ENCODE results near the gene ADAMTS16.

ADAMTS16 gene

DNA sequence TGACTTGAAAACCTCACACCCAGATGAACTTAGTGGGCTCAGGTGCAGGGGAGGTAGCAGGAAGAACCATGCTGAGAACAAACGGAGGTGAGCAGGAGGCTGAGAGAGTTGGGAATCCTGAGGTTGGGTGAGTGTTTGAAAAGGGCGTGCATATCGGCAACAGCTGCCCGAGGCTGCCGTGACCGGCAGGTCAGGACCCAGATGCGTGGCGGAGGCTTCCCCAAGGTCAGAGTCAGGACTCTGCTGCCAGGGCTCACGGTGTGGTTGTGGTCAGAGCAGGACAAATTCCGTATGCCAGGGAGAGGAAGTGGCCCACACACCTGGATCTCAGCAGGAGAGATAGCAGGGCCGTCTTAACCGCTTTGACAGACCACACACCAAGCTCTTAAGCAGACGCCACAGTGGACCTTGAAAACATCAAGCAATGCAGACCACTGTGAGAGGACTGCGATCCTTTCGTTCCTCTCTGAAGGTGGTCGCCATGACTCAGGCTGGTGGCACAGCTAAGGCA lies 43.1 kb downstream of the ADAMTS16 start:
- no peak for DNase-seq

DNA sequence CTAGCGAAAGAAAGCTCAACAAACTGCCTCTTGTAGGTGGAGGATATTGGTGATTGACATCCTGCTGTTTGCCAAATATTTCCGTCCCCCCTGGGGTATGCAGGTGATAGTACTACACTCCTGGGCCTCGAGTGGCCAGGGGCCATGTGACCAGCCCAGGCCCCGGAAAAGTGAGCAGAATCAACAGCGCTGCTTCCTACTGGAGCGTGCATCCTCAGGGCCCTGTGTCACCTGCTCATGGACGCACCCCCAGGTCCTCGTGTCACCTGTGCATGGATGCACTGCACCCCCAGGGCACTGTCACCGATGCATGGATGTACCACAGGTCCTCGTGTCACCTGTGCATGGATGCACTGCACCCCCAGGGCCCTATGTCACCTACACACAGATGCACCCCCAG lies 43.8 kb downstream of the ADAMTS16 start:
- no peak for DNase-seq

DNA sequence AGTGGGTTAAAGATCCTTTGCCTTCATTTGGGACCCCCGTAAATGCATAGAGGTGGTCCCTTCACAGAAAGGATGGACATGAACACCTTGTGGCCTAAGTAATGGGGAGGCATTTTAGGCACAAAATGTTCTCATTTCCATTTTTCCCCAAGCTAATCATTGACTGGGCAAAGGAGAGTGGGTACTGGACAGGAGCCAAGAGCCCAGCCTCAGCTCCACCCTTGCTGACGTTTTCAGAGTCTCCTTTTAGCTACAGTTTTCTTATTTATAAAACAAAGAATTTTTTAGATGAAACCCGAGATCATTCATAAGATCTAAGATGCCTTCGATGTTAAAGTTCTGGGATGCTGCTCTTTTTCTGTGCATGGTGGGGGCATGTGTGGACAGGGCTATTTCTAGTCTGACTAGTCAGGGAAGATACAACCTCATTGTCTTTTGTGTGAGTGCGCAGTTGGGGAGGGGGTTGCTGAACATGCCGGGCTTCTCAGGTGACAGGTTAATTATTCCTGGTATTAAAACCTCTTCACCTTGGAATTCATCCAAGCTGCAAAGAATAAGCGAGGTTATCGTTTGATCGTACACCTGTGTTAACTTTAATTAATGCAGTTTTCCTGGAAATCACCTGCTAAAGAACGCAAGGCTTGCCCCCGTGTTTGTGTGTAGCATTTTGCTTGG lies 48.4 kb downstream of the ADAMTS16 start:
- DNase-seq = peak; percentile 98

DNA sequence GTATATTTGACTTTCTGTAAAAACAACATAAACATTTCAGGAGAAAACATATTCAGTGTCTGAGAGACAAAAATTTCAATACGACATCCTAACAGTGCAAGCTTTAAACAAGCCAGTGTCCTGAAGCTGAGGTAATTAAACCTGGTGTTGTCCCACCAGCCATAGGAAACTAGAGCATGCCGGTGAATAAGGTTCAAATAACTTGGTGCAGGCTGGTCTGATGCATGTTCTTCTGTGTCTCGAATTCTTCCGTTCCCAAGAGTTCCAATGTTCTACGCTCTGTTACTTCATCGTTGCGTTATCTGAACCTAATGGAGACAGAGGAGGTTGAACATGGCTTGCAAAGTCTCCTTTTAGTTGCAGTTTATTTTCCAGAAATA lies 48.9 kb downstream of the ADAMTS16 start:
- no peak for DNase-seq

DNA sequence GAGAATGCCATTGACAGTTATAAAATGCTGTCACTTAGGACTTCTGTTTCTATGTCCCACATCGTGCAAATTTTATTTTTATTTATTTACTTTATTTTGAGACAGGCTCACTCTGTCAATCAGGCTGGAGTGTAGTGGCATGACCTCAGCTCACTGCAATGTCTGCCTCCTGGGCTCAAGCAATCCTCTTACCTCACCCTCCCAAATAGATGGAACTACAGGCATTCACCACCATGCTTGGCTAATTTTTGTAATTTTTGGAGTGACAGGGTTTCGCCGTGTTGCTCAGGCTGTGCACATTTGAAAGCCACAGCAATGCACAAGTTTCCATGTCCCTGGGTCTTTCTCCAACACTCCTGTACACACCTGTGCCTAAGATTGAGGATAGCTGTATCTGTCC lies 51.8 kb downstream of the ADAMTS16 start:
- no peak for DNase-seq

DNA sequence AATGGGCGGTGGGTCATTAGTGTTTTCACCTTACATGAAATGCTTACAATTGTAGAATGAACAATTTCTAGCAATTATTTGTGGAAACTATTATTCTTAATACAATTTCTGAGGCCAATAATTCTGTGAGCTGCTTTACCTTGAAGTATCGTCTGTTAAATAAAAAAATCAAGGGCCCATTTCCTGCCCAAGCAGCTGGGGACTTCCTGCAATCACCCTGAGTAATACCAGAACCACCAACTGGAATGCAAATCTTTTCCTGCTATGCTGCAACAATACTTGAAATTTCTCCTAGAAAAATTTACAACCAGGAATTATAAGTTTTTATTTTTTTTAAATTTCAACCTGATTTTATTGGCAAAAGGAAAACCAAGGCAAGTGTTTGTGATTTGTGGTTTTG lies 52.6 kb downstream of the ADAMTS16 start:
- DNase-seq = no peak

DNA sequence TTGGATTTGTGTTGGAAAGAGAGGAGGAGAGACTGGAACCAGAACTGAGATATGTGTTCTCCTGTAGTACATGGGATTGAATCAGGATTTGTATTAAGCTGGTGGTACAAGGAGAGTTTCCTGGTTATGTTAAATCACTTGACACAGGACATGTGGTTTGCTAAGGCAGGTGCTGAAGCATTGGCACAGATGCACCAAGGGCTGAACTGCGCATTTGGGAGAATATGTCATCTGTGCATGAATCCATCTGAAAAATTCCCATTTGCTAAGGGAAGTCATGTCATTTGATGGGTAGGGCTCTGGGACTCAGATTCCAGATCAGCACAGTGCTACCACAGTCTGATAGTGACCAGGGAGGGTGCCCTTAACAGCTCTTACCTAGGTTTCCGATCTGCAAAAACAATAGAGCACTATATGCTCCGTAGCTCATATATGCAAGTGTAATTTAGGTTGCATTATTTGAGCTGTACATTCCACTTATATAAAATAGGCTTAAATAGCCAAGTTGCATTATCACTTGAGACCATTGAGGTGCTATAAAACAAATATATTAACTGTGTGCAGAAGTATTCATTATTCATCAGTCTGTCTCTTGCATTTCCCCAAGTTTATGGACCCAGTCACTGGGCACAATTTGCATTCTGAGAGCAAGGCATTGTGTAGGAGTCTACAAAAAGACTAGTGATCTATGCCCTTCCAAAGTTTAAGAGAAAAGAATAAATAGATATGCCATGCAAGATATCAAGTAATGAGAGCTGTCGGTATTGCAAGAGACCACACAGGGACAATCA lies 55.2 kb downstream of the ADAMTS16 start:
- no peak for DNase-seq

DNA sequence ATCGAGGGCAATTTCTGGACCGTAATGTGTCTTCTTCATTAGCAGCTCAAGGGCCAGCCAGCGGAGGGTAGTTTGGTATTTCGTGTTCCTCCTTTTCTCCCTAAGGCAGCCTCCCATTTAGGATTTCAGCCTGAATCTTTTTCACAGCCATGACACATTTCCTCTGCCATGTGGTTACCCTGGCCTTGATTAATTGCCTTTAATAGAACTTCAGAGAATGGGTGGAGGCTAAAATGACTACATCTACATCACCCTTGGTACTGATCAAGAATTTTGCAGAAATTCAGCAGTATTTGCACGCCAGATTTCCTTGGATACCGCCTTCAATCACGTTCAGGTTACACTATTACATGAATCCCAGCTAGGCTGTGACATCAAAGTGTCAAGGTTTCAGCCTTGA lies 58.0 kb downstream of the ADAMTS16 start:
- DNase-seq = no peak

DNA sequence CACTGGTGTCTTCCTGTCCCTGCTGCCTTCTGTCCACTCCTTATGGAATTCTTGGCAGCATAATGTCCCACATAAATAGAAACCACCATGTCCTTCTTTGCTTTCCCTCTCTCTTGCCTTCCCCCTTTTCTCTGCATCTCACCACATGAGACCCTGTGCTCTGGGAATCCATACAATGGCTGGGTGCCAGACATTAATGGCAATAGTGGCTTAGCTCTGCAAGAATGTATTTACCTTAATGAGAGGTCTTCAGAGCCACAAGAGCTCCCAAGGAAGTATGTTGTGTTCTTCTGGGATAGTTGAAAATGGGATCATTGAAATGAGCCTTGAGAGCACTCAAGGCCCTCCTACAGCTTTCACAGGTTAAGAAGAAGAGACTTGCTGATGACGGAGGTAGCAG lies 58.7 kb downstream of the ADAMTS16 start:
- no peak for DNase-seq

DNA sequence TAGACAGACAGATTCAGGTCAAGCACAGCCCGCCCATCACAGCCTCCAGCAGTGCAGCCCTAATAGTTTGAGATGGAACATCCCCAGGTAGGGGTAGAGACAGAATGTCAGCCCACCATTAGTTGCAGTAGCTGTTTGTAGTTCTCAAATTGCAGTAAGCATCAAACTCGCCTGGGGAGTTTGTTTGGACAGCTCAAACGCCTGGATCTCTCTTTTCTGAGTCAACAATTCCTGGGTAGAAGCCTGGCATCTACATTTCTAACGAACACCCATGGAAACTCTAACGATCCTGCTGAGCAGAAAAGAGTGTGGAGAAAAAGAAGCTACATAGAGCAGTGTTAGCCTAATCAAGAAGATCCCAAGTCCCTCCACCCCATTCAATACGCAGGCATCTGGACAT lies 59.4 kb downstream of the ADAMTS16 start:
- DNase-seq = no peak

DNA sequence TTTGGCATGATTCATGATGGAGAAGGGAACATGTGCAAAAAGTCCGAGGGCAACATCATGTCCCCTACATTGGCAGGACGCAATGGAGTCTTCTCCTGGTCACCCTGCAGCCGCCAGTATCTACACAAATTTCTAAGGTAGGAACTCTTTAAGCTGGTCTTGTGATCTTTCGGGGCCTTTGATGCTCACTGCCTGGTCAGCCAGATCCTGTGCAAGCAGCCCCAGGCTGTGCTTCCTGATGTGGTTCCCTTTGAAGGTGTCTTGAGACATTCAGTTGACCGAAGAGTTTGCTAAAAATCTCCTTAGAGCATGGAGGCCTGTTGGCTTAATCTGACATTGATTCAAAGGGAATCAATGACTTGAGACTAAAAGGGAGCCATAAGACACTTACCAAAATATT lies 60.0 kb downstream of the ADAMTS16 start:
- no peak for DNase-seq

DNA sequence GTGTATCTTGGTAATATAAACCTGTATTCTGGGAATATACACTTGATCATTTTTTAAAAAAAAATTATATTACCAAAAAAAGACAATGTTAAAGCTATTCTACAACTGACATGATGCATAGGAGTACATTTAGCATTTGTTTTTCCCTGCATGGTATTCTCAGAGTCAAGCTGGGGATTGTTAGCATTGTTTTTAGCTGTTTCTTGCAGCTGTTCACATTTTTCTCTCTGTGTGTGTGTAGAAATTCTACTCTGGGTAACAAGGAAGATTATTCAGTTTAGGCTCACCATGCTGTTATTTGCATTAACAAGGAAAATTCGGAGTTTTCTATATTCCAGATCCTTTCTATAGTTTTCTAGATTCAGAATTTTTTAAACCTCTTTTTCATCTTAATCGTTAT lies 62.2 kb downstream of the ADAMTS16 start:
- no peak for DNase-seq

DNA sequence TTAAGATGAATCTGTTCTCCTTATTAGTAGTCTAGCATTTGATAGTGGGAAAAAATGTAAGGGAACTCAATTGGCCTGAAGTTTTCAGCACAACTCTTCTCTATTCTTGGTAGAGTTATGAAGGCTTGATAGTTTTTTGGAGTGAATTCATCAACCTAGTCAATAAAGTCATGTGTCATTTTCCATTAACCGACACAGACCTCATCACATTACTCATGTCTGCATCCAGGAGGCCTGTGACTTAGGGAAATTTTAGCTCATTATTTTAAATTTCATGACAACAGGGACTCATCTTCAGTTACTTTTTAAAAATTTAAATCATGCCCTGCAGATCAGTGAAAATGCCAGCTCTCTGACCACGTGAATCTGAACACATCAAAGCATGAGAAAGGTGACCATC lies 63.3 kb downstream of the ADAMTS16 start:
- no peak for DNase-seq

DNA sequence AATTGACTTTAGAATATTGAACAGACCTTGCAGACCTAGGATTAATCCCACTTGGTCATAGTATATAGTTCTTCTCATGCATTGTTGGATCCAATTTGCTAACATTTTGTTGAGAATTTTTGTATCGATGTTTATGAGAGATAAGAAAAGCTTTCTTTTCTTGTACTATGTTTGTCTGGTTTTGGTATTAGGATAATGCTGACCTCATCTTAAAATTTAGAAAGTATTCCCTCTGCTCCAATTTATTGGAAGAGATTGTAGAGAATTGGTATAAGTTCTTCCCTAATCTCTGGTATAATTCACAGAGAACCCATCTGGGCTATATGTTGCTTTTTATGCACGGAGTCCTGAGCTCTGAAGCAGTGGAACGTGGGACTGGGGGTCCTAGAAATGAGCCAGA lies 67.7 kb downstream of the ADAMTS16 start:
- no peak for DNase-seq

DNA sequence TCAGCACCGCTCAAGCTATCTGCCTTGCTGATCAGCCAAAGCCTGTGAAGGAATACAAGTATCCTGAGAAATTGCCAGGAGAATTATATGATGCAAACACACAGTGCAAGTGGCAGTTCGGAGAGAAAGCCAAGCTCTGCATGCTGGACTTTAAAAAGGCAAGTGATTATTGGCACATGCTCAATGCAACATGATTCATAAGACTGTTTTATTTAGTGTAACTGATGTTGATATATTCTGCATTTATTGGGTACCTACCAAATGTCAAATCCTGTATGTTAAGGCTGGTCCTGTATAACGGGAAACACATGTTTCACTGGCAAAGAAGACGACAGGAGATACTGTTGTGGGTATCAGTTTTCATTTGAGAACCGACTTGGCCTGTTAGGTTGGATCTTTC lies 69.0 kb downstream of the ADAMTS16 start:
- no peak for DNase-seq

DNA sequence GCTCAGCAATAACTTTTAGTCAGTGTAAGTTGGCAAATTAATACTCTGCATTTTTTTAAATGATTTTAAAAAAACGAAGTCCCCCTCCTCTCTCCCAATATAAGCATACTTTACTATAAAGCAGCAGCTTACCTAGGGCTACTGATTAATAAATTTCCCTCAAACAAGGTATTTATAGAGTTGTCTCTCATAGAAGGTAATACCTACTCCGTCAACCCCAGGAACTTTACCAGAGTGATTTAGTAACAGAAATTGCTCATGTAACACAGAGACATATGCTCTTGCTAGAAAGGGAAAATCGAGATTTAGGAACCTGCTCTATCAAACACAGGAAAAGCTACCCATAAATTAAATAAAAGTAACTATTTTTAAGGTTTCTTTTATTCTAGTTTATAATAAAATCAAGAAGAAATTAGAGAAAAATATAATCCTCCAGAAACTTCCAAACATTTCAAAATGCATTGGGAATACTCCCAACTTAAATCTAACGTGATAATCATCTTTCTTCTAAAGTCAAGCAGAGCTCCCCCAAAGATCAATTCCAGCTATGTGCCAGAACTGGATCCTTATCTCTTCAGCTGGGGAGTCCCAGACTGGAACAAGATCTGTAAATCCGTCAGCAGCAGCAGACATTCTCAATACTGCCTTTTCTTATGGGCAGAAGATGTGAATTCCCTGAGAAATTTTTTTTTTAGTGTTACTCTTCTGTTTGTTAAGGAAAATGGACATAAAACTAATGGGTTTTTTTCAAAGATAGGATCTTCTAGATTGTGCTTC lies 69.6 kb downstream of the ADAMTS16 start:
- DNase-seq = no peak

DNA sequence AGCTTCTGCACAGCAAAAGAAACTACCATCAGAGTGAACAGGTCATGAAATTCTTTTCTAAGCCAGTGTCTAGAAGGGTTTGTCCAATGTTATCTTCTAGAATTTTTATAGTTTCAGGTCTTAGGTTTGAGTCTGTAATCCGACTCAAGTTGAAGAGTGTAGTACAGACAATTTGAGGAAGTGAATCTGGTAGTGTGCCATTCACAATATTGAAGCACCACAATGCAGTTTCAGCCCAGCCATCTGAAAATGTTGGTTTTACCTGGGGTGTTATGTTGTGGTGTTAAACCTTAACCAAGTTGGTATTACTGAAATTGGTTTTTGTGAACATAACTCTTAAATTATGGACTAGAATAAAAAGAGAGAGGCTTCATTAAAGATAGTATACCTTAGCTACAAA lies 77.2 kb downstream of the ADAMTS16 start:
- DNase-seq = no peak

DNA sequence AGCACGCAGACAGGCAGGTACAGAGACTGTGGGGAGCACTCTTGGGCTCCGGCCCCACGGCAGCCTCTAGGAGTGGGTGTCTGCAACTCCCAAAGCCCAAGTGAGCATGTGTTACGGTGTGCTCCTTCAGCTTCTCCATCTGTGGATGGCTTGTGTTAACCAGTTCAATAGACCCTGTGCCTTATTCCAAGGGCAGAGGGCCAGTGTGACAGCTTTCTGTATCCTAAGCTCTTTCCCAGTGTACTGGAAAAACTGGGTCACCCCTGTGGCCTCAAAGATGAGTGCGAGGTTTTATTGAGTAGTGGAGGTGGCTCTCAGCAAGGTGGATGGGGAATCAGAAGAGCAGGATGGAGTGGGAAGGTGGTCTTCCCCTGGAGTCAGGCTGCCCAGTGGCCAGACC lies 78.3 kb downstream of the ADAMTS16 start:
- DNase-seq = no peak

DNA sequence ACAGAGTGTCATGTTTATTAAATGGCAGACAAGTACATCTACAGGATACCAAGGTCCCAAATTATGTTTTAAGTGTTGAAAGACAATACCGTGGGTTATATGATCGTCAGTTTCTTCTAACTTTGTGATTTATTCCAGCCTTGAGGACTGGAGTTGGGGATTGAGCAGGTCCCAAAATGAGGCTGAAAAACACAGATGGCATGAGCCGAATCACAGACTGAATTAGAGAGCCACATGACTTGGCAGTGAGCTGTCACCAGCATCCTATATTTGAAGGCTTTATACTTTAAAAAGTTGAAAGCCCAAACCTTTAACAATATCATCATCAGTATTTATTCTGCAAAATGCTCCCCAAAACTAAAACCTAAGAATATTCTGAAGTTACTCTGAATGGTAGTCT lies 79.4 kb downstream of the ADAMTS16 start:
- no peak for DNase-seq

DNA sequence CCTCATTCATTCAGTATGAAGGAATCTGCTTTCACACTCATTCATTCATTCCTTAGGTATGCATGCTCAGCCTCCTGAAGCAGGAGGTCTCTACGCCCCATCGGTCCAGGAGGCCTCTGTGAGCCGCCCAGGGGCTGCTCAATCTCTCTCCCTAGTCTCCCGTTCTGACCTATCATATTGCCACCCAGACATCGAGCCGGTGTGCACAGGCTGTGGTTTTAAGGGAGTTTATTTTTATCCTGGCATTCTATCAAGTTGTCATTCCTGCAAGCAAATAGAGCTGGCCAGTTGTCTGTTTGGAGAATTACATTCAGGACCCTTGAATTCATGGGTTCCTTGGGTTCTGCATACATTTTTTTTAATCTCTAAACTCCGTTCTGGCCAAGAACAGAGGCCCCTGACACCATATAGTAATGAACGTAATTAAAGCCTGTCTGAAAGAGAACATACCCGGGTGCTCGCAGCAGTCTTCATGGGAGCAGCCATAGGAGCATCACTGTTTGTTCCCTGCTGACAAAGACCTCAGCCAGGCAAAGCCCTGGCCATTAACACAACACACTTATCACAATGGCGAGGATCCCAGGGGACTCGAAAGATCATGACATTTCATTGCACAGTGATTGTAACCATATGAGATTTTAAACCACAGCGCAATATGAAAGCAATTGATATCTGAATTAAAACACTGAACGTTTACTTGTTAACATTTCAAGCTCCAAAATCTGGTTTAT lies 80.9 kb downstream of the ADAMTS16 start:
- DNase-seq = no peak

DNA sequence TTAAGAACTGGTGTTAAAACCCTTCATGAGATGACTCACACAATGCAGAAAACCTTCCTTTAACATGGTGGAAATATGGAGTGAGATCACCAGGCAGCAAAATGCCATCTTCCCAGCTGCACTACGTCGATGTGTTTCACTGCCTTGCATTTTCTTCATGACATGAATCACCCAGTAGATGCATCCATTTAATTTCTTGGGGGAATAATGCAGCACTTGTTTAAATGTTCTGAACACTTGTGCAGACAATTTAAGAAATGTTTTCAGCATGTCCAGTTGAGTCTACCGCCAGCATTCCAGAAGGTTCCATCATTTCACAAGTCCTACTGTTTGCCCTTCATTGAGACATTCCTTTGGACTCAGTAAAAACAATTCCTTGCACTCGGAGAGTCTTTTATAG lies 81.6 kb downstream of the ADAMTS16 start:
- no peak for DNase-seq

DNA sequence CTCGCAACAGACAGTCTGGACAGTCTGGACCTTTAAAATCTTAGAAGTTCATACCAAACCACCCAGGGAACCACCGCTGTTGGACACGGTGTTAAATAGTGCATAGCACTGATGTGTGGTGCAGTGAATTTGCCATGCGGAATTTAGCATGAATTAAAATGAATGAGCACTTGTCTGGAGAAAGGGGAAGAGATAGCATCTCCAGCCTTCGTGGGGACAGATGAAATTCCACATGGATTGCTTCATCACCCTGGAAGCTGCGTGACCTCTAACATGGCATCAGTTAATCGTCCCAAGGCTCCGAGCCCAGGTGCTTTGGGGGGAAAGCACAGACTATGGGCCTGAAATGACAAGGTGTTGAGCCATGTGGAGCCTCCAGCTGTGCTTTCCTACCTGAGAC lies 91.4 kb downstream of the ADAMTS16 start:
- DNase-seq = no peak

DNA sequence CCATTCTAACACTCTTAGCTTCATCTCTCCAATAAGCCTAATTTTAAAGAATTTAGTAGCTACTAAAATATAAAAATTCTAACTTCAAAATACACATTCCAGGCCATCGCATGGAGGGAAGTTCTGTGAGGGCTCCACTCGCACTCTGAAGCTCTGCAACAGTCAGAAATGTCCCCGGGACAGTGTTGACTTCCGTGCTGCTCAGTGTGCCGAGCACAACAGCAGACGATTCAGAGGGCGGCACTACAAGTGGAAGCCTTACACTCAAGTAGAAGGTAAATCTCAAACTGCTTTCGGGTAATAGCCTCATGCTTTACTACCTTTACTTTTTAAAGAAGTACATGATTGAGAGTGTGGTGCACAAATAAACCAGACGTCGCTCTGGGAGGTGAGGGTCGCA lies 94.8 kb downstream of the ADAMTS16 start:
- no peak for DNase-seq
